ENCODE data around the gene VSIG10L2.

Gene VSIG10L2

GRCh38 chr11:125923012-125923579 is 22.7 kb upstream of the VSIG10L2 start:
- H3K4me3 ChIP-seq (ENCODE audit: control insufficient read depth, low read depth, low read length), result no peak overlapping the region
- DNase-seq (ENCODE audit: low read depth), result peak; percentile 27
- peak; percentile 87 for TF ChIP-seq CTCF (IDR thresholded peaks at IDR 0.05; ENCODE audit: control insufficient read depth, insufficient read depth, low read depth, low read length, missing control alignments)

DNA sequence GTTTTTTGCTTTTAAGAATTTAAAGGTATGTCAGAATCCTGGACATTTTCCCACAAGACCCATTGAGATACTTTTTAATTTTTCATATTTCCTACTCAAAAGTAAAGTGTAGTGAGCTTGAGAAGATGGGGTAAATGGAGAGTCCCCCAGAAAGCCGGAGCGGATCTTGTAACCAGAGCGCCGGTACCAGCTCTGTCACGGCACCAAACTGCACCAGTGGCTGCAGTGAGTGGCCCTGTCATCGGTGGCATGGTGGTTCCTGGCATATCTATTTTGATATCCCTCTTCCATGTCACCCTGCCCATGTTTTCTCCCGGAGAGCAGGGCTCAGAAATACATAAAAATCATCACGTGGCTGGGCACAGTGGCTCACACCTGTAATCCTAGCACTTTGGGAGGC is 22.2 kb upstream of the VSIG10L2 start:
- DNase-seq (ENCODE audit: low read depth), result no peak
- H3K4me3 ChIP-seq (ENCODE audit: control insufficient read depth, low read depth, low read length), result no peak overlapping the region
- TF ChIP-seq CTCF (IDR thresholded peaks at IDR 0.05; ENCODE audit: control insufficient read depth, insufficient read depth, low read depth, low read length, missing control alignments), result no peak

GRCh38 chr11:125924384-125925007 is 21.3 kb upstream of the VSIG10L2 start:
- DNase-seq (ENCODE audit: low read depth), result no peak
- TF ChIP-seq CTCF (IDR thresholded peaks at IDR 0.05; ENCODE audit: control insufficient read depth, insufficient read depth, low read depth, low read length, missing control alignments), result no peak
- no peak overlapping the region for H3K4me3 ChIP-seq (ENCODE audit: control insufficient read depth, low read depth, low read length)

- TF ChIP-seq CTCF (IDR thresholded peaks at IDR 0.05; ENCODE audit: control insufficient read depth, insufficient read depth, low read depth, low read length, missing control alignments), result no peak
- H3K4me3 ChIP-seq (ENCODE audit: control insufficient read depth, low read depth, low read length), result no peak overlapping the region
- no peak for DNase-seq (ENCODE audit: low read depth)
These were observed 20.6 kb upstream of the VSIG10L2 start for GRCh38 chr11:125925247-125925740.

GRCh38 chr11:125925804-125926203 is 20.0 kb upstream of the VSIG10L2 start:
- DNase-seq (ENCODE audit: low read depth), result no peak
- H3K4me3 ChIP-seq (ENCODE audit: control insufficient read depth, low read depth, low read length), result no peak overlapping the region
- TF ChIP-seq CTCF (IDR thresholded peaks at IDR 0.05; ENCODE audit: control insufficient read depth, insufficient read depth, low read depth, low read length, missing control alignments), result no peak

DNA sequence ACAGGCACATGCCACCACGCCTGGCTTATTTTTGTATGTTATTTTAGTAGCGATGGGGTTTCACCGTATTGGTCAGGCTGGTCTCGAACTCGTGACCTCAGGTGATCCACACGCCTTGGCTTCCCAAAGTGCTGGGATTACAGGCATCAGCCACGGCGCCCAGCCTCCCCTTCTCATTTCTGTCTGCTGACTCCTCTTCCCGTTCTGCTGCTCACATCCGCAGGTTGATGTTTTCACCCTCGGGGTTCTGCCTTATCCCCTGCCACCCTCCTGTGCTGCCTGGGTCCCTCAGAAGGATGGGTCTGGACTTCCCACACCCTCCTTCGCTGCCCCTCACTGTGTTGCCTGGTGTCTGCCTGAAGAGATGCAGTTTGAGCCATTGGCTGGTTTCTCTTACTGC is 19.2 kb upstream of the VSIG10L2 start:
- DNase-seq (ENCODE audit: low read depth), result no peak
- H3K4me3 ChIP-seq (ENCODE audit: control insufficient read depth, low read depth, low read length), result no peak overlapping the region
- TF ChIP-seq CTCF (IDR thresholded peaks at IDR 0.05; ENCODE audit: control insufficient read depth, insufficient read depth, low read depth, low read length, missing control alignments), result no peak

Data from AG09309 (cell line).